HEK293 (cell line): ENCODE measurements around the gene ZNF787.

ENCODE experiments used
- CTCF ChIA-PET: fragments of 350-600 bp; formaldehyde crosslinking; extraction: SDS; loops from one replicate; lab custom pipeline; 2021; ENCODE audit warnings: antibody characterized with exemption; lab: Yijun Ruan, JAX
- POLR2A ChIA-PET: fragments of 300-600 bp; formaldehyde crosslinking; extraction: SDS; loops from one replicate; lab custom pipeline; 2020; ENCODE audit warnings: antibody characterized with exemption, inconsistent platforms; lab: Yijun Ruan, JAX
- H3K27ac ChIP-seq: fragments of 200-500 bp; sonication (Bioruptor generic); 2 replicates; pipeline ENCODE4 v1.5.1; 2014; ENCODE audit warnings: low read depth, low read length, control low read depth, inconsistent platforms; ENCODE audit errors: extremely low read depth
- H3K36me3 ChIP-seq, 2 experiments: fragments of 200-500 bp in 1 of 2; sonication (Bioruptor generic) in 1 of 2; 1 replicate in 1 of 2; 2 replicates in 1 of 2; pipeline ENCODE4 v1.5.1; 2014 to 2017; ENCODE audit warnings: inconsistent platforms in 2 of 2, low read length in 2 of 2; ENCODE audit not compliant: control insufficient read depth in 2 of 2, insufficient read depth in 1 of 2
- H3K4me1 ChIP-seq: fragments of 200-500 bp; sonication (Bioruptor generic); 2 replicates; pipeline ENCODE4 v1.5.1; 2014; ENCODE audit warnings: mild to moderate bottlenecking, low read length, inconsistent platforms; ENCODE audit not compliant: control insufficient read depth, insufficient read depth
- H3K4me3 ChIP-seq: 2 replicates; pipeline ENCODE4 v1.5.1; 2011; ENCODE audit warnings: low read depth, mild to moderate bottlenecking, control low read depth, low read length, moderate library complexity
- H3K9me3 ChIP-seq: fragments of 200-500 bp; sonication (Bioruptor generic); 2 replicates; pipeline ENCODE4 v1.5.1; 2014; ENCODE audit warnings: low read depth, low read length, inconsistent platforms; ENCODE audit not compliant: control insufficient read depth, insufficient read depth
- GFI1B ChIP-seq: fragments of 450-650 bp; formaldehyde crosslinking; IDR thresholded peaks from 2 replicates; pipeline ENCODE4 v1.5.1; 2016; ENCODE audit warnings: missing biosample characterization, missing genetic modification characterization
- HIC1 ChIP-seq: fragments of 450-650 bp; formaldehyde crosslinking; IDR thresholded peaks from 2 replicates; pipeline ENCODE4 v1.5.1; 2016; ENCODE audit warnings: missing biosample characterization, missing genetic modification characterization
- KLF7 ChIP-seq: fragments of 450-650 bp; formaldehyde crosslinking; IDR thresholded peaks from 2 replicates; pipeline ENCODE4 v1.5.1; 2016; ENCODE audit warnings: missing biosample characterization, missing genetic modification characterization, borderline replicate concordance
- PRDM6 ChIP-seq: fragments of 450-650 bp; formaldehyde crosslinking; IDR thresholded peaks from 2 replicates; pipeline ENCODE4 v1.5.1; 2017; ENCODE audit warnings: missing biosample characterization, missing genetic modification characterization
- REST ChIP-seq: fragments of 450-650 bp; formaldehyde crosslinking; IDR thresholded peaks from 2 replicates; pipeline ENCODE4 v1.5.1; 2016; ENCODE audit warnings: missing biosample characterization, missing genetic modification characterization
- SP7 ChIP-seq: fragments of 450-650 bp; formaldehyde crosslinking; IDR thresholded peaks from 2 replicates; pipeline ENCODE4 v1.5.1; 2016; ENCODE audit warnings: missing biosample characterization, missing genetic modification characterization
- YY2 ChIP-seq: fragments of 450-650 bp; formaldehyde crosslinking; IDR thresholded peaks from 2 replicates; pipeline ENCODE4 v1.5.1; 2016; ENCODE audit warnings: missing biosample characterization, missing genetic modification characterization
- ZBTB21 ChIP-seq: fragments of 450-650 bp; formaldehyde crosslinking; IDR thresholded peaks from 2 replicates; pipeline ENCODE4 v1.5.1; 2017; ENCODE audit warnings: missing biosample characterization, missing genetic modification characterization
- ZBTB26 ChIP-seq: fragments of 450-650 bp; formaldehyde crosslinking; optimal IDR thresholded peaks from 2 replicates; pipeline ENCODE3; 2016; ENCODE audit warnings: missing biosample characterization, mild to moderate bottlenecking, missing genetic modification characterization
- ZNF155 ChIP-seq: fragments of 450-650 bp; formaldehyde crosslinking; IDR thresholded peaks from 2 replicates; pipeline ENCODE4 v1.5.1; 2016; ENCODE audit warnings: missing biosample characterization, missing genetic modification characterization
- ZNF274 ChIP-seq, 2 experiments: fragments of 200-500 bp in 1 of 2; fragments of 450-650 bp in 1 of 2; sonication (Bioruptor generic) in 1 of 2; formaldehyde crosslinking in 1 of 2; IDR thresholded peaks; 2 replicates each; pipeline versions ENCODE4 v1.5.1 to v1.6.1; 2014 to 2016; ENCODE audit warnings: borderline replicate concordance in 1 of 2, inconsistent platforms in 1 of 2, low read length in 1 of 2, missing biosample characterization in 1 of 2, missing genetic modification characterization in 1 of 2
- ZNF423 ChIP-seq: fragments of 450-650 bp; formaldehyde crosslinking; IDR thresholded peaks from 2 replicates; pipeline ENCODE4 v1.5.1; 2016; ENCODE audit warnings: missing biosample characterization, missing genetic modification characterization
- ZNF510 ChIP-seq: fragments of 450-650 bp; formaldehyde crosslinking; IDR thresholded peaks from 2 replicates; pipeline ENCODE4 v1.5.1; 2018; ENCODE audit warnings: mild to moderate bottlenecking, missing genetic modification characterization, missing biosample characterization; ENCODE audit not compliant: insufficient replicate concordance
- ZNF548 ChIP-seq: fragments of 450-650 bp; formaldehyde crosslinking; IDR thresholded peaks from 2 replicates; pipeline ENCODE4 v1.5.1; 2016; ENCODE audit warnings: missing biosample characterization, missing genetic modification characterization
- ZNF549 ChIP-seq: fragments of 450-650 bp; IDR thresholded peaks from 2 replicates; pipeline ENCODE4 v1.5.1; 2018; ENCODE audit warnings: missing biosample characterization, missing genetic modification characterization, mild to moderate bottlenecking, inconsistent platforms, moderate library complexity
- ZNF560 ChIP-seq: fragments of 450-650 bp; formaldehyde crosslinking; IDR thresholded peaks from 2 replicates; pipeline ENCODE4 v1.5.1; 2017; ENCODE audit warnings: missing biosample characterization, missing genetic modification characterization, borderline replicate concordance
- ZNF561 ChIP-seq: fragments of 450-650 bp; IDR thresholded peaks from 2 replicates; pipeline ENCODE4 v1.5.1; 2018; ENCODE audit warnings: missing biosample characterization, missing genetic modification characterization, borderline replicate concordance
- ZNF621 ChIP-seq: fragments of 450-650 bp; formaldehyde crosslinking; IDR thresholded peaks from 2 replicates; pipeline ENCODE4 v1.5.1; 2017; ENCODE audit warnings: missing biosample characterization, missing genetic modification characterization
- ZNF658 ChIP-seq: fragments of 450-650 bp; formaldehyde crosslinking; IDR thresholded peaks from 2 replicates; pipeline ENCODE4; 2016; ENCODE audit warnings: missing biosample characterization, missing genetic modification characterization
- ZNF670 ChIP-seq: fragments of 450-650 bp; formaldehyde crosslinking; IDR thresholded peaks from 2 replicates; pipeline ENCODE4 v1.5.1; 2016; ENCODE audit warnings: missing biosample characterization, missing genetic modification characterization, low read depth
- ZNF747 ChIP-seq: fragments of 450-650 bp; formaldehyde crosslinking; IDR thresholded peaks from 2 replicates; pipeline ENCODE4 v1.5.1; 2016; ENCODE audit warnings: missing biosample characterization, missing genetic modification characterization
- ZNF768 ChIP-seq: fragments of 450-650 bp; formaldehyde crosslinking; IDR thresholded peaks from 2 replicates; pipeline ENCODE4 v1.5.1; 2018; ENCODE audit warnings: missing biosample characterization, mild to moderate bottlenecking, missing genetic modification characterization
- ZNF791 ChIP-seq: fragments of 450-650 bp; formaldehyde crosslinking; IDR thresholded peaks from 2 replicates; pipeline ENCODE4 v1.5.1; 2016; ENCODE audit warnings: missing biosample characterization, missing genetic modification characterization
- ZXDB ChIP-seq: fragments of 450-650 bp; formaldehyde crosslinking; IDR thresholded peaks from 2 replicates; pipeline ENCODE4 v1.5.1; 2016; ENCODE audit warnings: missing biosample characterization, missing genetic modification characterization

Gene ZNF787

GRCh38 chr19:56163097-56163496 is 42.0 kb upstream of the ZNF787 start (continued):
- no peak for TF ChIP-seq ZNF548
- TF ChIP-seq SP7 (tag by site-specific recombination) = no peak
- no peak for TF ChIP-seq ZBTB21 (tag by site-specific recombination)
- no peak for TF ChIP-seq ZNF561
- no peak for TF ChIP-seq ZNF658
- TF ChIP-seq ZNF747 (tag by site-specific recombination) = no peak
- TF ChIP-seq ZNF791 (tag by site-specific recombination) = no peak
- TF ChIP-seq KLF7 (tag by site-specific recombination) = no peak
- no peak for TF ChIP-seq ZNF423 (tag by site-specific recombination)
- TF ChIP-seq HIC1 (tag by site-specific recombination) = no peak
- TF ChIP-seq ZNF549 = no peak

GRCh38 chr19:56162258-56162657 is 41.2 kb upstream of the ZNF787 start:
- CTCF ChIA-PET = no interaction called here
- Histone ChIP-seq H3K4me3 (no peak overlapping the region), H3K36me3 (peaks cover 13 to 40% of the 10 kb centered on the region in 2 experiments), H3K4me1 (no peaks in the 10 kb centered on the region), H3K27ac (no peak overlapping the region)
- POLR2A ChIA-PET = no interaction called here
- TF ChIP-seq ZNF670 = no peak
- no peak for TF ChIP-seq ZNF658
- TF ChIP-seq, all 188 proteins: peak for 0
- no peaks in the 10 kb centered on the region for H3K9me3 ChIP-seq

GRCh38 chr19:56161534-56161933 is 40.4 kb upstream of the ZNF787 start:
- H3K9me3 ChIP-seq = no peaks in the 10 kb centered on the region
- ChIA-PET POLR2A (no interaction called here), CTCF (interaction anchor here (1.0 kb wide), 1 partner anchor 92 kb away, joined by 3 read pairs; no protein-coding TSS in a partner anchor)

More at GRCh38 chr19:56161534-56161933, 40.4 kb upstream of the ZNF787 start:
- Histone ChIP-seq H3K27ac (no peak overlapping the region), H3K4me1 (no peaks in the 10 kb centered on the region), H3K36me3 (peaks cover 13 to 46% of the 10 kb centered on the region in 2 experiments), H3K4me3 (no peak overlapping the region)
- TF ChIP-seq ZNF768 (tag by site-specific recombination) = no peak
- TF ChIP-seq PRDM6 (tag by site-specific recombination) = no peak
- TF ChIP-seq ZNF510 (tag by site-specific recombination) = no peak
- no peak for TF ChIP-seq ZBTB26 (tag by site-specific recombination)
- TF ChIP-seq ZNF155 (tag by site-specific recombination) = no peak
- TF ChIP-seq GFI1B (tag by site-specific recombination) = no peak
- no peak for TF ChIP-seq ZNF560 (tag by site-specific recombination)
- no peak for TF ChIP-seq ZNF621 (tag by site-specific recombination)
- no peak for TF ChIP-seq YY2 (tag by site-specific recombination)
- no peak for TF ChIP-seq ZNF274 (IDR thresholded peaks at IDR 0.05; ENCODE audit: low read length)
- TF ChIP-seq ZNF274 (tag by site-specific recombination; IDR thresholded peaks at IDR 0.05; ENCODE audit: borderline replicate concordance) = no peak
- no peak for TF ChIP-seq ZXDB
- no peak for TF ChIP-seq REST (tag by site-specific recombination)
